HCT116 (cell line): Measurements from ENCODE around the gene RRBP1. TPM values are rescaled to one million over a fixed set of nuclear protein-coding genes. Genes with fewer than 3 reads are reported as not detected.
A peak's percentile ranks its signal among the peaks of the same experiment; 100 is the strongest.

Experiments
- ATAC-seq: fragments of 200-7000 bp; cut with Tn5 transposase; 2 replicates; pipeline ENCODE4 v1.9.1; 2020; ENCODE audit warnings: mild to moderate bottlenecking, moderate library complexity
- BruUV-seq: library from RNA; stranded (reverse); fragments of 400-500 nt; replicated peaks from 2 replicates; lab custom pipeline; 2021; lab: Mats Ljungman, UMichigan
- CTCF ChIA-PET: fragments of 300-600 bp; sonication (Branson Sonifier 250); formaldehyde crosslinking; loops from one replicate; lab custom pipeline; 2021; ENCODE audit warnings: antibody characterized with exemption; lab: Charles Lee
- POLR2A ChIA-PET: fragments of 300-600, 350-600 bp; sonication (Branson Sonifier 250); formaldehyde crosslinking; loops from one replicate; lab custom pipeline; 2021; ENCODE audit warnings: antibody characterized with exemption; lab: Charles Lee
- RAD21 ChIA-PET, 2 experiments: fragments of 300-600 bp; sonication (Branson Sonifier 250); formaldehyde crosslinking; loops; one replicate each; lab custom pipeline; 2023; ENCODE audit warnings: low total read pairs in 2 of 2; ENCODE audit not compliant: uncharacterized antibody in 2 of 2, unreplicated experiment in 2 of 2, low non-redundant PET in 1 of 2; lab: Charles Lee
- DNase-seq: peaks from one replicate; pipeline ENCODE4 v3.0.0-alpha.2; 2010; ENCODE audit warnings: low read depth, low spot score
- H2AFZ ChIP-seq: fragments of 200-600 bp; shearing (Covaris generic), sonication (generic); 2 replicates; pipeline ENCODE4 v1.6.1; 2017; ENCODE audit warnings: low read depth, mixed run types, mixed read lengths, antibody characterized with exemption, low read length; ENCODE audit not compliant: poor library complexity, severe bottlenecking
- H3K27ac ChIP-seq: 2 replicates; pipeline ENCODE4 v1.5.1; 2012; ENCODE audit warnings: low read depth, low read length
- H3K27me3 ChIP-seq: fragments of 200-600 bp; sonication (generic); 2 replicates; pipeline ENCODE4 v1.6.1; 2016; ENCODE audit warnings: mixed run types, low read length, mixed read lengths; ENCODE audit not compliant: insufficient read depth
- H3K36me3 ChIP-seq, 2 experiments: fragments of 200-500 bp in 1 of 2; fragments of 200-600 bp in 1 of 2; sonication (Bioruptor generic) in 1 of 2; sonication (generic) in 1 of 2; 2 replicates each; pipeline versions ENCODE4 v1.5.1 to v1.6.1; 2014 to 2016; ENCODE audit warnings: low read length in 2 of 2, inconsistent platforms in 1 of 2, mixed read lengths in 1 of 2, mixed run types in 1 of 2; ENCODE audit not compliant: insufficient read depth in 2 of 2, control insufficient read depth in 1 of 2
- H3K4me1 ChIP-seq, 2 experiments: fragments of 200-600 bp in 1 of 2; sonication (generic) in 1 of 2; 2 replicates each; pipeline versions ENCODE4 v1.5.1 to v1.6.1; 2012 to 2017; ENCODE audit warnings: low read length in 2 of 2, inconsistent platforms in 1 of 2, mild to moderate bottlenecking in 1 of 2, mixed read lengths in 1 of 2, mixed run types in 1 of 2, moderate library complexity in 1 of 2; ENCODE audit not compliant: insufficient read depth in 2 of 2, control insufficient read depth in 1 of 2
- H3K4me2 ChIP-seq: fragments of 200-600 bp; sonication (generic); 2 replicates; pipeline ENCODE4 v1.6.1; 2017; ENCODE audit warnings: mixed run types, low read length, mixed read lengths
- H3K4me3 ChIP-seq, 2 experiments: fragments of 200-600 bp in 1 of 2; sonication (generic) in 1 of 2; replicated peaks in 1 of 2; 2 replicates each; pipeline ENCODE4 v1.5.1; 2011 to 2016; ENCODE audit warnings: low read length in 2 of 2, control low read depth in 1 of 2, low read depth in 1 of 2, mild to moderate bottlenecking in 1 of 2, mixed read lengths in 1 of 2, mixed run types in 1 of 2
- H3K79me2 ChIP-seq: fragments of 200-600 bp; sonication (generic); 2 replicates; pipeline ENCODE4 v1.6.1; 2017; ENCODE audit warnings: mild to moderate bottlenecking, mixed run types, low read length, moderate library complexity, mixed read lengths; ENCODE audit not compliant: insufficient read depth
- H3K9ac ChIP-seq: fragments of 200-600 bp; sonication (generic); 2 replicates; pipeline ENCODE4 v1.6.1; 2016; ENCODE audit warnings: low read length, mixed read lengths
- H3K9me2 ChIP-seq: fragments of 200-600 bp; sonication (generic), shearing (Covaris generic); 2 replicates; pipeline ENCODE4 v1.6.1; 2017; ENCODE audit warnings: mixed run types, mild to moderate bottlenecking, moderate library complexity; ENCODE audit not compliant: insufficient read depth
- H3K9me3 ChIP-seq, 2 experiments: fragments of 200-500 bp in 1 of 2; fragments of 200-600 bp in 1 of 2; sonication (Bioruptor generic) in 1 of 2; sonication (generic) in 1 of 2; 2 replicates each; pipeline ENCODE4 v1.6.1; 2014 to 2017; ENCODE audit warnings: low read length in 2 of 2, mixed read lengths in 2 of 2, inconsistent platforms in 1 of 2, low read depth in 1 of 2, mild to moderate bottlenecking in 1 of 2, mixed run types in 1 of 2, moderate library complexity in 1 of 2; ENCODE audit not compliant: control insufficient read depth in 1 of 2, insufficient read depth in 1 of 2
- H4K20me1 ChIP-seq: fragments of 200-600 bp; sonication (generic), shearing (Covaris generic); 2 replicates; pipeline ENCODE4 v1.6.1; 2017; ENCODE audit warnings: mixed run types, mild to moderate bottlenecking, moderate library complexity; ENCODE audit not compliant: insufficient read depth
- CEBPB ChIP-seq: IDR thresholded peaks from 2 replicates; pipeline ENCODE4 v1.6.1; 2012; ENCODE audit warnings: low read depth
- EGR1 ChIP-seq: IDR thresholded peaks from 2 replicates; pipeline ENCODE4 v1.6.1; 2012; ENCODE audit warnings: low read depth
- EZH2 ChIP-seq: fragments of 200-600 bp; sonication (generic); IDR thresholded peaks from 2 replicates; pipeline ENCODE4 v1.6.1; 2017; ENCODE audit warnings: antibody characterized with exemption, mixed run types
- FOSL1 ChIP-seq: IDR thresholded peaks from 2 replicates; pipeline ENCODE4 v1.6.1; 2012; ENCODE audit warnings: low read depth
- RAD21 ChIP-seq: IDR thresholded peaks from 2 replicates; pipeline ENCODE4 v1.6.1; 2012; ENCODE audit warnings: low read depth, mild to moderate bottlenecking
- SIN3A ChIP-seq: IDR thresholded peaks from 2 replicates; pipeline ENCODE4 v1.6.1; 2012; ENCODE audit warnings: low read depth
- SP1 ChIP-seq: IDR thresholded peaks from 2 replicates; pipeline ENCODE4 v1.6.1; 2012; ENCODE audit warnings: low read depth
- TCF7L2 ChIP-seq: IDR thresholded peaks from 2 replicates; pipeline ENCODE4 v1.7.0; 2011; ENCODE audit warnings: borderline replicate concordance, inconsistent platforms; ENCODE audit not compliant: insufficient read depth, insufficient read length; ENCODE audit errors: extremely low read depth
- ZNF274 ChIP-seq: fragments of 200-500 bp; sonication (Bioruptor generic); IDR thresholded peaks from 2 replicates; pipeline ENCODE4 v1.6.1; 2014; ENCODE audit warnings: mild to moderate bottlenecking, low read depth, low read length, inconsistent platforms
- intact Hi-C: fragments of 100-400 bp; cut with micrococcal nuclease; formaldehyde crosslinking; loops from 2 replicates; pipeline ENCODE4 v1.10.0; 2022
- total RNA-seq: library from RNA; stranded (reverse); gene quantifications from one replicate; pipeline ENCODE4 v1.2.1, GENCODE V29; 2021; ENCODE audit not compliant: unreplicated experiment
- TF ChIP-seq, protein P1 (sequence below): IDR thresholded peaks from 2 replicates; pipeline ENCODE4 v1.6.1; 2012
- TF ChIP-seq, protein P2 (sequence below): IDR thresholded peaks from 2 replicates; pipeline ENCODE4 v1.6.1; 2012
- TF ChIP-seq, protein P3 (sequence below): IDR thresholded peaks from 2 replicates; pipeline ENCODE4 v1.6.1; 2011; ENCODE audit warnings: mild to moderate bottlenecking, low read length, moderate library complexity; ENCODE audit not compliant: insufficient replicate concordance; ENCODE audit errors: extremely low read depth
- TF ChIP-seq, protein P4 (sequence below): IDR thresholded peaks from 2 replicates; pipeline ENCODE4 v1.6.1; 2012; ENCODE audit warnings: low read depth
- TF ChIP-seq, protein P5 (sequence below), 3 experiments: fragments of 200-600 bp in 1 of 3; sonication (generic) in 1 of 3; IDR thresholded peaks in 2 of 3; conservative IDR thresholded peaks in 1 of 3; 2 replicates each; pipeline ENCODE4 v1.5.1; 2012 to 2017; ENCODE audit warnings: low read depth in 2 of 3, low read length in 2 of 3, antibody characterized with exemption in 1 of 3, borderline replicate concordance in 1 of 3, control low read depth in 1 of 3, mild to moderate bottlenecking in 1 of 3, mixed read lengths in 1 of 3, mixed run types in 1 of 3, moderate library complexity in 1 of 3; ENCODE audit not compliant: insufficient read depth in 1 of 3

The RRBP1 gene
- total RNA-seq, 1 experiment from 2014 or later, result 123 TPM

DNA sequence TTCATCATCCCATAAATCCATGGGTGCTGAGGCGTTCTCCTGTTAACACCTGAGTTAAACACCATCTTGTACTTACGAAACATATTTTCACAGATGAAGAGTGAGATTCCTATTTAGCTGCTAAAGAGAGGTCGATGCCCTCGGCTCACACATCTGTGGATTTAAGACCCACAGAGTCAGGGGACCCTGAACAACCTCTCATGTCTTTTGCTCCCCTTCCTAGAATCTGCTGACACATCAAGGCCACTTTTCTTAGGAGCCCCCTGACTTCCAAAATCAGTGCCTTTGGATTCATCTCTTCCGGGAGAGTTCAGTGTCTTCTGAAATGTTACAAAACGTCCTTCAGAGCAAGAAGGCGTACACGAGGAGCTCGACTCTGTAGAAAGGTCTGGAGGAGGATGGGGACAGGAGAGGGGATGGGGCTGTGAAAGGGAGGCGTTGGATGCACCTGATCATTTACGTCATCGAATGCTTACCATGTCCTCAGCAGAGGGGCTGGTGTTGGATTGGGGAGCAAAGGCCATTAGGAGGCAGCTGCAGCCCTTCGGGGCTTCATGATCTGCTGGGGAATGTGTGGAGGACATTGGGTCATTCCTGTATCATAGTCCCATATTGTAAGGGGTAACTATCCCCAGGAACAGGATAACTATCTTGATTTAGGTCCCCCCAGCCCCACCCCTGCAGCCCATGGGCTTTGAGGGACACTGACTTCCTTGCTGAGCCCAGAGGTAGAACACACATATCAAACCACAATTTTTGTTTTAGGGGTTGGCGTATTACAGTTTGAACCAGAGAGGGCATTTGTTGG, 40.7 kb upstream of the RRBP1 start (continued):
- TF ChIP-seq, protein P1, sequence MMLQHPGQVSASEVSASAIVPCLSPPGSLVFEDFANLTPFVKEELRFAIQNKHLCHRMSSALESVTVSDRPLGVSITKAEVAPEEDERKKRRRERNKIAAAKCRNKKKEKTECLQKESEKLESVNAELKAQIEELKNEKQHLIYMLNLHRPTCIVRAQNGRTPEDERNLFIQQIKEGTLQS, result no peak
- no peak for TF ChIP-seq EZH2

DNA sequence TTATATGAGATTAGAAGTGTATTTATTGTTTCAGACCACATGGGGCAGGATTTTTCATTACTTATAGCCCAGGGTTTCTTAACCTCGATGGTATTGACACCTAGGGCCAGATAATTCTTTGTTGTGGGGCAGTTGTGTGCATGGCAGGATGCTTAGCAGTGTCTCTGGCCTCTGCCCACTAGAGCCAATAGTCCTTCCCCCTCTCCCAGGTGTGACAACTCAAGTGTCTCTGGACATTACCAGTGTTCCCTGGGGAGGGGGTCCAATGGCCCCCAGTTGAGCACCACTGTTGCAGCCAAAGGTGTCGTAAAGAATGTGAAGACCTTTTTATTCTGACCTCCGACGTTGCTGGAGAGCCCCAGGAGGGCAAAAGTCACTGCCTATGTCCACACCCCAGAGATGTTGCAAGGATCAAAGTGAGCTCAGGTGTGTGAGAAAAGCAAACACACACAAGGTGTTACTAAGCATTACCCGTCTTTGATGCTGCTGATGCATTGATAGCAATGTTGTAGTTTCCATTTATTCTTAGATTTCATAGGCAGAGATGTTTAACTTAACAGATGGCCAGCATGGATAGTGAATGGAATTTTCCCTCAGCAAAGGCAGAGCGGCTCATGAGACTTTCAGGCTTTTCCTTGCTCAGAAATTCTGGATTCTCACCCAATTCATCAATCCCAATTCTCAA, 39.9 kb upstream of the RRBP1 start:
- ChIA-PET RAD21 (no interaction called here), CTCF (no interaction called here), POLR2A (no interaction called here)
- H3K9me2 ChIP-seq, result no peaks in the 10 kb centered on the region
- no peaks in the 10 kb centered on the region for H4K20me1 ChIP-seq
- no peak overlapping the region for H3K4me2 ChIP-seq
- H3K79me2 ChIP-seq, result no peaks in the 10 kb centered on the region
- H3K4me3 ChIP-seq, result no peak overlapping the region
- no peaks in the 10 kb centered on the region; a peak in 1 of 4 replicates for H3K36me3 ChIP-seq
- no peaks in the 10 kb centered on the region for H3K27me3 ChIP-seq
- H2AFZ ChIP-seq, result no peak overlapping the region
- no peak overlapping the region for H3K9ac ChIP-seq
- no TSS peak for BruUV-seq
- intact Hi-C loops, result no loop called here
- no peaks in the 10 kb centered on the region for H3K4me1 ChIP-seq
- DNase-seq (peak; percentile 8), ATAC-seq (peak; percentile 66)
- H3K9me3 ChIP-seq, result no peaks in the 10 kb centered on the region
- no peak overlapping the region for H3K27ac ChIP-seq
- TF ChIP-seq EZH2 (no peak), EGR1 (no peak), SP1 (no peak), SIN3A (no peak), ZNF274 (no peak), CEBPB (no peak), RAD21 (peak; percentile 4; the same call in 1 of the 2 replicates), FOSL1 (no peak), TCF7L2 (no peak)
- TF ChIP-seq, protein P2, sequence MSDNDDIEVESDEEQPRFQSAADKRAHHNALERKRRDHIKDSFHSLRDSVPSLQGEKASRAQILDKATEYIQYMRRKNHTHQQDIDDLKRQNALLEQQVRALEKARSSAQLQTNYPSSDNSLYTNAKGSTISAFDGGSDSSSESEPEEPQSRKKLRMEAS, result no peak
- TF ChIP-seq, protein P3, sequence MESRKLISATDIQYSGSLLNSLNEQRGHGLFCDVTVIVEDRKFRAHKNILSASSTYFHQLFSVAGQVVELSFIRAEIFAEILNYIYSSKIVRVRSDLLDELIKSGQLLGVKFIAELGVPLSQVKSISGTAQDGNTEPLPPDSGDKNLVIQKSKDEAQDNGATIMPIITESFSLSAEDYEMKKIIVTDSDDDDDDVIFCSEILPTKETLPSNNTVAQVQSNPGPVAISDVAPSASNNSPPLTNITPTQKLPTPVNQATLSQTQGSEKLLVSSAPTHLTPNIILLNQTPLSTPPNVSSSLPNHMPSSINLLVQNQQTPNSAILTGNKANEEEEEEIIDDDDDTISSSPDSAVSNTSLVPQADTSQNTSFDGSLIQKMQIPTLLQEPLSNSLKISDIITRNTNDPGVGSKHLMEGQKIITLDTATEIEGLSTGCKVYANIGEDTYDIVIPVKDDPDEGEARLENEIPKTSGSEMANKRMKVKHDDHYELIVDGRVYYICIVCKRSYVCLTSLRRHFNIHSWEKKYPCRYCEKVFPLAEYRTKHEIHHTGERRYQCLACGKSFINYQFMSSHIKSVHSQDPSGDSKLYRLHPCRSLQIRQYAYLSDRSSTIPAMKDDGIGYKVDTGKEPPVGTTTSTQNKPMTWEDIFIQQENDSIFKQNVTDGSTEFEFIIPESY, result no peak
- TF ChIP-seq, protein P4, sequence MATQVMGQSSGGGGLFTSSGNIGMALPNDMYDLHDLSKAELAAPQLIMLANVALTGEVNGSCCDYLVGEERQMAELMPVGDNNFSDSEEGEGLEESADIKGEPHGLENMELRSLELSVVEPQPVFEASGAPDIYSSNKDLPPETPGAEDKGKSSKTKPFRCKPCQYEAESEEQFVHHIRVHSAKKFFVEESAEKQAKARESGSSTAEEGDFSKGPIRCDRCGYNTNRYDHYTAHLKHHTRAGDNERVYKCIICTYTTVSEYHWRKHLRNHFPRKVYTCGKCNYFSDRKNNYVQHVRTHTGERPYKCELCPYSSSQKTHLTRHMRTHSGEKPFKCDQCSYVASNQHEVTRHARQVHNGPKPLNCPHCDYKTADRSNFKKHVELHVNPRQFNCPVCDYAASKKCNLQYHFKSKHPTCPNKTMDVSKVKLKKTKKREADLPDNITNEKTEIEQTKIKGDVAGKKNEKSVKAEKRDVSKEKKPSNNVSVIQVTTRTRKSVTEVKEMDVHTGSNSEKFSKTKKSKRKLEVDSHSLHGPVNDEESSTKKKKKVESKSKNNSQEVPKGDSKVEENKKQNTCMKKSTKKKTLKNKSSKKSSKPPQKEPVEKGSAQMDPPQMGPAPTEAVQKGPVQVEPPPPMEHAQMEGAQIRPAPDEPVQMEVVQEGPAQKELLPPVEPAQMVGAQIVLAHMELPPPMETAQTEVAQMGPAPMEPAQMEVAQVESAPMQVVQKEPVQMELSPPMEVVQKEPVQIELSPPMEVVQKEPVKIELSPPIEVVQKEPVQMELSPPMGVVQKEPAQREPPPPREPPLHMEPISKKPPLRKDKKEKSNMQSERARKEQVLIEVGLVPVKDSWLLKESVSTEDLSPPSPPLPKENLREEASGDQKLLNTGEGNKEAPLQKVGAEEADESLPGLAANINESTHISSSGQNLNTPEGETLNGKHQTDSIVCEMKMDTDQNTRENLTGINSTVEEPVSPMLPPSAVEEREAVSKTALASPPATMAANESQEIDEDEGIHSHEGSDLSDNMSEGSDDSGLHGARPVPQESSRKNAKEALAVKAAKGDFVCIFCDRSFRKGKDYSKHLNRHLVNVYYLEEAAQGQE, result no peak
- TF ChIP-seq, protein P5, sequence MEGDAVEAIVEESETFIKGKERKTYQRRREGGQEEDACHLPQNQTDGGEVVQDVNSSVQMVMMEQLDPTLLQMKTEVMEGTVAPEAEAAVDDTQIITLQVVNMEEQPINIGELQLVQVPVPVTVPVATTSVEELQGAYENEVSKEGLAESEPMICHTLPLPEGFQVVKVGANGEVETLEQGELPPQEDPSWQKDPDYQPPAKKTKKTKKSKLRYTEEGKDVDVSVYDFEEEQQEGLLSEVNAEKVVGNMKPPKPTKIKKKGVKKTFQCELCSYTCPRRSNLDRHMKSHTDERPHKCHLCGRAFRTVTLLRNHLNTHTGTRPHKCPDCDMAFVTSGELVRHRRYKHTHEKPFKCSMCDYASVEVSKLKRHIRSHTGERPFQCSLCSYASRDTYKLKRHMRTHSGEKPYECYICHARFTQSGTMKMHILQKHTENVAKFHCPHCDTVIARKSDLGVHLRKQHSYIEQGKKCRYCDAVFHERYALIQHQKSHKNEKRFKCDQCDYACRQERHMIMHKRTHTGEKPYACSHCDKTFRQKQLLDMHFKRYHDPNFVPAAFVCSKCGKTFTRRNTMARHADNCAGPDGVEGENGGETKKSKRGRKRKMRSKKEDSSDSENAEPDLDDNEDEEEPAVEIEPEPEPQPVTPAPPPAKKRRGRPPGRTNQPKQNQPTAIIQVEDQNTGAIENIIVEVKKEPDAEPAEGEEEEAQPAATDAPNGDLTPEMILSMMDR (IDR thresholded peaks at IDR 0.05 in 2 of 3, conservative IDR thresholded peaks at IDR 0.05 in 1 of 3; ENCODE audit: borderline replicate concordance in 1 of 3, insufficient read depth in 1 of 3, low read depth in 2 of 3, low read length in 2 of 3), result peak in 2 of 3 experiments; percentile 6 to 34; a peak in 3 of 6 replicates
